ENCODE measurements around the gene KIF1A.

Gene KIF1A

DNA sequence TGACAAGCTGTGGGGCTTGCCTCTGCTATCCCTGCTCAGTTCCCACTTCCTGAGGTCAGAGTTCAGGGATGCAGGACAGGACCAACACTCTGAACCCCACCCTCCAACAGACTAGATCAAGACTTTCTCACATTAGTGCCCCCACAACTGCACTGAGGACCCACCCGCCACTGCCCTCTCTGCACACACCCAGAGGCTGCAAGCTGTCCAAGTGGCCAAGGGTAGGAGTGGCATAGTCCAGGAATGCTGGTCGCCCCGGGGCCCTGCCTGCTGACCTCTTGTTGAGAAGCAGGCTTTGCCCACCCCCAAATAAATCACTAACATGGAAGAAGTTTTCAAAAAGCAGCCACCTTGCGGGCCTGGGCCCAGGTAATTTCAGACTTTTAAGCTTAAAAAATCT lies 5.5 kb upstream of the KIF1A start:
- Histone ChIP-seq H3K4me1 (ENCODE audit: low read length) (no peaks in the 10 kb centered on the region), H3K9ac (ENCODE audit: low read length) (no peak overlapping the region), H3K27me3 (replicated peaks; ENCODE audit: insufficient read depth, low read length) (peaks cover 98% of the 10 kb centered on the region), H3K9me2 (replicated peaks; ENCODE audit: insufficient read depth, low read length) (no peaks in the 10 kb centered on the region), H3K36me3 (replicated peaks; ENCODE audit: insufficient read depth, low read length) (no peaks in the 10 kb centered on the region), H4K20me1 (ENCODE audit: insufficient read depth, low read length) (no peaks in the 10 kb centered on the region), H3F3A (ENCODE audit: insufficient read depth, low read length) (no peaks in the 10 kb centered on the region), H2AFZ (ENCODE audit: low read length) (no peak overlapping the region), H3K4me3 (ENCODE audit: low read length) (no peak overlapping the region), H3K27ac (ENCODE audit: low read length) (no peak overlapping the region), H3K79me2 (ENCODE audit: low read length) (no peaks in the 10 kb centered on the region), H3K4me2 (ENCODE audit: low read depth, low read length) (no peak overlapping the region), H3K9me3 (replicated peaks; ENCODE audit: insufficient read depth, low read length) (no peaks in the 10 kb centered on the region)
- TF ChIP-seq EZH2 (optimal IDR thresholded peaks at IDR 0.05; ENCODE audit: low read depth, low read length) (no peak), EZH2phosphoT487 (IDR thresholded peaks at IDR 0.05; ENCODE audit: low read length) (no peak)
- TF ChIP-seq, protein P1, sequence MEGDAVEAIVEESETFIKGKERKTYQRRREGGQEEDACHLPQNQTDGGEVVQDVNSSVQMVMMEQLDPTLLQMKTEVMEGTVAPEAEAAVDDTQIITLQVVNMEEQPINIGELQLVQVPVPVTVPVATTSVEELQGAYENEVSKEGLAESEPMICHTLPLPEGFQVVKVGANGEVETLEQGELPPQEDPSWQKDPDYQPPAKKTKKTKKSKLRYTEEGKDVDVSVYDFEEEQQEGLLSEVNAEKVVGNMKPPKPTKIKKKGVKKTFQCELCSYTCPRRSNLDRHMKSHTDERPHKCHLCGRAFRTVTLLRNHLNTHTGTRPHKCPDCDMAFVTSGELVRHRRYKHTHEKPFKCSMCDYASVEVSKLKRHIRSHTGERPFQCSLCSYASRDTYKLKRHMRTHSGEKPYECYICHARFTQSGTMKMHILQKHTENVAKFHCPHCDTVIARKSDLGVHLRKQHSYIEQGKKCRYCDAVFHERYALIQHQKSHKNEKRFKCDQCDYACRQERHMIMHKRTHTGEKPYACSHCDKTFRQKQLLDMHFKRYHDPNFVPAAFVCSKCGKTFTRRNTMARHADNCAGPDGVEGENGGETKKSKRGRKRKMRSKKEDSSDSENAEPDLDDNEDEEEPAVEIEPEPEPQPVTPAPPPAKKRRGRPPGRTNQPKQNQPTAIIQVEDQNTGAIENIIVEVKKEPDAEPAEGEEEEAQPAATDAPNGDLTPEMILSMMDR (IDR thresholded peaks at IDR 0.05; ENCODE audit: low read length) = no peak
- no peak for DNase-seq

DNA sequence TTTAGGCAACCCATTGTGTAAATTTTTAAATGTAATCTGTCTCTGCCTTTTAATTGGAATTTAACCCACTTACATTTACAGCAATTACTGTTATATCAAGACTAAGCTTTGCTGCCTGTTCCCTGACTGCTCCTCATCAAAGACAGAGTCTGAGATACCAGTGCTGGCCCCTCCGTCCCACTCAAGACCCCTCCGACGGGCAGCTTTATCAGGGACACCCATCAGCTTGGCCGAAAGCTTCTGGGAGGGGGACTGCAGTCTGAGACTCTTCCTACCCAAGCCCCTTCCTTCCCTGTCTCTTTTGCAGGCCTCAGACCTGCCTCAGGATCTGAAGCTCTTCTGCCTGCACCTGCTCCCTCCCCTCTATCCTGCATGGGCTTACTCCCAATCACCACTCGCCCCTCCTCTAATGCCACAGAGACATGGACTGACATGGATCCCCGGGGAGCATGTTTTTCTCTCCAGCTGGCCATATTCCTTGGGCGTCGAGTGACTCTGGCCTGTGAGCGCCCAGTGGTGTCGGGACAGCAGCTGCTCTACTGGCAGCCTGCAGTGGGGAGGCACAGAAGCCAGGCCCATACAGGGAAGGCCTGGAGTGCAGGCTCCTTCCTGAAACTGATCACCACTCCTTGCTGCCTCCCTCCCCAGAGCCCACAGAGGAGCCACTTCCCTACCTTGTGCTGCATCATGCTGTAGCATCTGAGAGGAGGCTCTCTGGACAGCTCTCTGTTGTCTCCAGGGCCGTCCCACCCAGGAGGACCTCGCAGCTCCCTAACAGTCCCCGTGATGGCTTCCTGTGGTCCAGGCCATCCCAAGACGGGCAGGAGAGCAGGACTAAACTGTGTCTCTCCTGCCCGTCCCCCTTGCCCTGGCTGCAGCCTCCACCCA lies 3.7 kb upstream of the KIF1A start:
- Histone ChIP-seq H3K9me3 (replicated peaks; ENCODE audit: insufficient read depth, low read length) (no peaks in the 10 kb centered on the region), H3K27me3 (replicated peaks; ENCODE audit: insufficient read depth, low read length) (peaks cover 80% of the 10 kb centered on the region), H3K36me3 (replicated peaks; ENCODE audit: insufficient read depth, low read length) (no peaks in the 10 kb centered on the region), H3K4me2 (ENCODE audit: low read depth, low read length) (no peak overlapping the region), H3K9ac (ENCODE audit: low read length) (no peak overlapping the region), H3K4me3 (ENCODE audit: low read length) (no peak overlapping the region), H4K20me1 (ENCODE audit: insufficient read depth, low read length) (no peaks in the 10 kb centered on the region), H3K79me2 (ENCODE audit: low read length) (no peaks in the 10 kb centered on the region), H2AFZ (ENCODE audit: low read length) (no peak overlapping the region), H3K4me1 (ENCODE audit: low read length) (no peaks in the 10 kb centered on the region), H3K27ac (ENCODE audit: low read length) (no peak overlapping the region), H3K9me2 (replicated peaks; ENCODE audit: insufficient read depth, low read length) (no peaks in the 10 kb centered on the region), H3F3A (ENCODE audit: insufficient read depth, low read length) (no peaks in the 10 kb centered on the region)
- no peak for DNase-seq
- TF ChIP-seq EZH2 (optimal IDR thresholded peaks at IDR 0.05; ENCODE audit: low read depth, low read length) (no peak), EZH2phosphoT487 (IDR thresholded peaks at IDR 0.05; ENCODE audit: low read length) (no peak)
- TF ChIP-seq, protein P1 (IDR thresholded peaks at IDR 0.05; ENCODE audit: low read length) = no peak

DNA sequence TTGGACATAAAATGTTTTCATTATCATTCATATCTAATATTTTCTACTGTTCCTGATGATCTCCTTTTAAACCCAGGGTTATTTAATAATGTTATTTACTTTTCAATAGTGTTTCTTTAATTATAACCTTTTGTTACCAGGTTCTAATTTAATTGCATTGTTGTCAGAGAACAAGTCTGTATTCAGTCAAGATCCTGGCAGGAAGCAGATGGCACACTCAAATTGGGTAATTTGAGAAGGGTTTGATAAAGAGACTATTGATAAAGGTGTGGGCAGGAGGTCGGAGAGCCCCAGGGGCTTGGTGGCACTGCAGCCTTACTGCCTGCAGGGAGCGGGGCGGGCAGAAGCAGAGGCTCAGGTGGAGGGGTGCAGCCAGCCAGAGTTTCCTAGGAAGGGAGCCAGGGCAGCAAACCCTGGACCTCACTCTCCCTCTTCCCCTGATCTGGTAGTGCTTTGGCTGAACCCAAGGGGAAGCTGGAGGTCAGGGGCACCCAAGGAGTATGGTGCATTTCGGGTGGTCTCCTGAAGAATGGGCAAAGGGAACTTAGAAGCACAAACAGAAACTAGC lies 2.3 kb upstream of the KIF1A start:
- DNase-seq = no peak
- H3K27me3 ChIP-seq (replicated peaks; ENCODE audit: insufficient read depth, low read length) = peaks cover 67% of the 10 kb centered on the region
- TF ChIP-seq EZH2phosphoT487 (IDR thresholded peaks at IDR 0.05; ENCODE audit: low read length) = no peak
- no peak for TF ChIP-seq EZH2 (optimal IDR thresholded peaks at IDR 0.05; ENCODE audit: low read depth, low read length)
- TF ChIP-seq, protein P1 (IDR thresholded peaks at IDR 0.05; ENCODE audit: low read length) = no peak

More for the DNA sequence above, 2.3 kb upstream of the KIF1A start:
- H3K9me3 ChIP-seq (replicated peaks; ENCODE audit: insufficient read depth, low read length) = no peaks in the 10 kb centered on the region
- H3K79me2 ChIP-seq (ENCODE audit: low read length) = no peaks in the 10 kb centered on the region
- no peak overlapping the region for H3K27ac ChIP-seq (ENCODE audit: low read length)
- no peaks in the 10 kb centered on the region for H3F3A ChIP-seq (ENCODE audit: insufficient read depth, low read length)
- no peak overlapping the region for H3K4me2 ChIP-seq (ENCODE audit: low read depth, low read length)
- no peak overlapping the region for H3K4me3 ChIP-seq (ENCODE audit: low read length)
- no peaks in the 10 kb centered on the region for H3K9me2 ChIP-seq (replicated peaks; ENCODE audit: insufficient read depth, low read length)
- H3K9ac ChIP-seq (ENCODE audit: low read length) = no peak overlapping the region
- H2AFZ ChIP-seq (ENCODE audit: low read length) = no peak overlapping the region
- no peaks in the 10 kb centered on the region for H3K4me1 ChIP-seq (ENCODE audit: low read length)
- H3K36me3 ChIP-seq (replicated peaks; ENCODE audit: insufficient read depth, low read length) = no peaks in the 10 kb centered on the region
- H4K20me1 ChIP-seq (ENCODE audit: insufficient read depth, low read length) = no peaks in the 10 kb centered on the region

Data from MM.1S (cell line).